Endodermal cell (in vitro differentiated cells): ENCODE results near the gene WASF2. TPM values are rescaled to one million over a fixed set of nuclear protein-coding genes. Genes with fewer than 3 reads are reported as not detected.
A peak's percentile ranks its signal among the peaks of the same experiment; 100 is the strongest.

ENCODE experiments used
- DNase-seq: peaks from one replicate; pipeline ENCODE4 v3.0.0-alpha.2; 2017
- H3K27ac ChIP-seq: 2 replicates; pipeline ENCODE4 v1.5.1; 2013; ENCODE audit warnings: mild to moderate bottlenecking, low read depth, low read length, moderate library complexity
- H3K27me3 ChIP-seq: 2 replicates; pipeline ENCODE4 v1.6.1; 2013; ENCODE audit warnings: mild to moderate bottlenecking, low read length, moderate library complexity; ENCODE audit not compliant: insufficient read depth, control insufficient read depth, poor library complexity, severe bottlenecking
- H3K36me3 ChIP-seq: 2 replicates; pipeline ENCODE4 v1.7.0; 2013; ENCODE audit warnings: mild to moderate bottlenecking, low read length, moderate library complexity; ENCODE audit not compliant: control insufficient read depth, insufficient read depth
- H3K4me1 ChIP-seq: one replicate; pipeline ENCODE4 v1.7.0; 2013; ENCODE audit warnings: low read length; ENCODE audit not compliant: control insufficient read depth, insufficient read depth
- H3K4me3 ChIP-seq: 2 replicates; pipeline ENCODE4 v1.5.1; 2013; ENCODE audit warnings: mild to moderate bottlenecking, low read length, moderate library complexity
- H3K9ac ChIP-seq: 2 replicates; pipeline ENCODE4 v1.6.1; 2013; ENCODE audit warnings: mild to moderate bottlenecking, low read length, moderate library complexity; ENCODE audit not compliant: poor library complexity, severe bottlenecking; ENCODE audit errors: extremely low read depth
- H3K9me3 ChIP-seq: 2 replicates; pipeline ENCODE4 v1.6.1; 2013; ENCODE audit warnings: mild to moderate bottlenecking, low read length, moderate library complexity; ENCODE audit not compliant: control insufficient read depth
- H3K27ac Mint-ChIP-seq: 2 replicates; pipeline ENCODE4 v1.8.0; 2020; ENCODE audit warnings: mixed read lengths
- H3K27me3 Mint-ChIP-seq: 2 replicates; pipeline ENCODE4 v1.8.0; 2021; ENCODE audit warnings: mild to moderate bottlenecking, mixed read lengths; ENCODE audit not compliant: insufficient read depth
- H3K36me3 Mint-ChIP-seq: 2 replicates; pipeline ENCODE4 v1.8.0; 2020; ENCODE audit warnings: low read depth, mixed read lengths
- H3K4me1 Mint-ChIP-seq: 2 replicates; pipeline ENCODE4 v1.8.0; 2020; ENCODE audit warnings: mixed read lengths
- H3K4me3 Mint-ChIP-seq: 2 replicates; pipeline ENCODE4 v1.8.0; 2020; ENCODE audit warnings: mild to moderate bottlenecking, moderate library complexity, mixed read lengths
- H3K9me3 Mint-ChIP-seq: 2 replicates; pipeline ENCODE4 v1.8.0; 2020; ENCODE audit warnings: mild to moderate bottlenecking, mixed read lengths
- CTCF ChIP-seq: fragments of 200-600 bp; sonication (generic); conservative IDR thresholded peaks from 2 replicates; pipeline ENCODE4 v1.5.0; 2021; ENCODE audit warnings: antibody characterized with exemption, mild to moderate bottlenecking
- WGBS, 2 experiments: methylation state at CpG; one replicate each; pipeline versions ENCODE4 v1.1.5 to v1.1.7; 2013; ENCODE audit warnings: missing lambda C conversion rate in 2 of 2, mixed read lengths in 1 of 2; ENCODE audit not compliant: insufficient coverage in 1 of 2, insufficient read length in 1 of 2; 5-methylcytosine and 5-hydroxymethylcytosine counted together
- total RNA-seq, 2 donors: library from RNA; stranded (reverse); fragmentation: NEBNext Ultra II Directional in 1 of 2; extraction: Animal tissue kit (Norgen Biotek cat#: 25700) in 1 of 2; gene quantifications; 2 replicates in 1 of 2; 3 replicates in 1 of 2; pipeline ENCODE4 v1.2.1, GENCODE V29; 2021

The WASF2 gene
- total RNA-seq, 2 donors from 2014 or later, result 90.0 to 98.8 TPM

GRCh38 chr1:27392778-27393635 is 97.0 kb downstream of the WASF2 start:
- Histone ChIP-seq H3K4me1 (no peaks in the 10 kb centered on the region), H3K9me3 (no peaks in the 10 kb centered on the region), H3K4me3 (peak overlapping the region; percentile 91), H3K27ac (peak overlapping the region; percentile 59), H3K9ac (peak overlapping the region; percentile 85), H3K36me3 (no peaks in the 10 kb centered on the region), H3K27me3 (no peaks in the 10 kb centered on the region)
- Mint-ChIP-seq H3K4me3 (peak overlapping the region; percentile 85), H3K36me3 (no peaks in the 10 kb centered on the region), H3K4me1 (peaks cover 15% of the 10 kb centered on the region), H3K27me3 (no peaks in the 10 kb centered on the region), H3K9me3 (no peaks in the 10 kb centered on the region), H3K27ac (peak overlapping the region; percentile 94)
- DNase-seq, result no peak
- WGBS, 2 experiments, result 14 to 22% methylated on average over 17 to 30 of the region's 30 CpGs
- TF ChIP-seq CTCF, result peak; percentile 60

GRCh38 chr1:27392096-27392777 is 97.7 kb downstream of the WASF2 start, which contains the start of gene GPR3:
Gene GPR3, plus strand, starts transcription at chr1:27392622. Its CDS starts 1,177 bp downstream, at chr1:27393799.
- Histone ChIP-seq H3K4me1 (no peaks in the 10 kb centered on the region), H3K4me3 (peak within 1 kb of the TSS; percentile 91), H3K27ac (peak within 1 kb of the TSS; percentile 59), H3K27me3 (no peaks in the 10 kb centered on the region), H3K36me3 (no peaks in the 10 kb centered on the region), H3K9ac (peak within 1 kb of the TSS; percentile 85), H3K9me3 (no peaks in the 10 kb centered on the region)
- H3K4me1 Mint-ChIP-seq, result peaks cover 10% of the 10 kb centered on the region
- peak within 1 kb of the TSS; percentile 94 for H3K27ac Mint-ChIP-seq
- no peaks in the 10 kb centered on the region for H3K36me3 Mint-ChIP-seq
- peak; percentile 97 for DNase-seq
- WGBS, 2 experiments, result 6 to 14% methylated on average over 18 to 69 of the region's 69 CpGs
- no peaks in the 10 kb centered on the region for H3K27me3 Mint-ChIP-seq
- peak within 1 kb of the TSS; percentile 85 for H3K4me3 Mint-ChIP-seq
- no peaks in the 10 kb centered on the region for H3K9me3 Mint-ChIP-seq
- TF ChIP-seq CTCF, result peak; percentile 62

DNA sequence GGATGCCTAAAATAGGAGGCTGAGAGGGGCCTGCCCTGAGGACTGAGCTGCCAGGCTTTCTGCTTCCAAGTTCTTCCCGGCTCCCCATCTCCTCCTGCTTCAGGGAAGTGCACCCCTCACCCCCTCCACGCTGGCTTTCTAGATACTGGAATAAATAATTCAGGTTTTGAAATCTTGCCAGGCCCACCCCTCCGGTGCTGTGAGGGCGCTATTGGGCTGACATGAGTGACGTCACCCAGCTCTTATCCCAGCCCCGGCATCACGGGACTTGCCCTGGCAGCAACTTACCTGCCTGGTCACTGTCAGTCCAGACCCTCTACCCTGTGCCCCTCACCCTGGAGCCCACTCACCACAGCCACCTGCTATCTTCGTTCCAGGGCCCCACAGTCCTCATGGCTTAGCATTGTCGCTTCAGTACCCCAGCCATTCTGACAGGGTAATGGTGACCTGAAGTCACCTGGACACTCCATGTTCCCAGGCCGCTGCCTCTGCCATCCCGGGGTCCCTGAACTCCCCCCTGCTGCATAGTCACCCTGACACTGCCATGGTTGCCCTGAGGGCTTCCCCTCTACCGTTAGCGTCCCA is 98.4 kb downstream of the WASF2 start:
- H3K4me3 ChIP-seq, result peak overlapping the region; percentile 91
- no peaks in the 10 kb centered on the region for H3K36me3 ChIP-seq
- TF ChIP-seq CTCF, result no peak
- no peaks in the 10 kb centered on the region for H3K9me3 ChIP-seq
- no peak overlapping the region for H3K9ac ChIP-seq
- H3K4me1 ChIP-seq, result no peaks in the 10 kb centered on the region
- no peaks in the 10 kb centered on the region for H3K27me3 ChIP-seq
- Mint-ChIP-seq H3K36me3 (no peaks in the 10 kb centered on the region), H3K9me3 (no peaks in the 10 kb centered on the region), H3K27me3 (peaks cover 4% of the 10 kb centered on the region), H3K4me1 (peaks cover 10% of the 10 kb centered on the region), H3K4me3 (peak overlapping the region; percentile 85), H3K27ac (peak overlapping the region; percentile 93)
- no peak overlapping the region for H3K27ac ChIP-seq
- WGBS, 2 experiments, result 57 to 70% methylated on average over 7 to 13 of the region's 13 CpGs
- peak; percentile 86 for DNase-seq
